ENCODE data around the gene OR2G2. TPM values are rescaled to one million over a fixed set of nuclear protein-coding genes. Genes with fewer than 3 reads are reported as not detected.

Gene OR2G2
- not detected for total RNA-seq

- no peaks in the 10 kb centered on the region for H3K36me3 ChIP-seq
- intact Hi-C loops (cut with DNase I): no loop called here
- no peaks in the 10 kb centered on the region for H3K9me3 ChIP-seq
- TF ChIP-seq CTCF (IDR thresholded peaks at IDR 0.05): no peak
- H3K4me1 ChIP-seq: no peaks in the 10 kb centered on the region
- no peak within 1 kb of the TSS for H3K4me3 ChIP-seq
- DNase-seq (ENCODE audit: low spot score in 2 of 2): no peak
- H3K27me3 ChIP-seq: no peaks in the 10 kb centered on the region
- H3K27ac ChIP-seq: no peak within 1 kb of the TSS
These were observed at the start of gene OR2G2 for GRCh38 chr1:247588060-247588459. OR2G2 (plus strand) TSS chr1:247588360; CDS start chr1:247588360, 0 bp downstream.

- DNase-seq (ENCODE audit: low spot score in 2 of 2): no peak
- no peak overlapping the region for H3K27ac ChIP-seq
- H3K27me3 ChIP-seq: no peaks in the 10 kb centered on the region
- TF ChIP-seq CTCF (IDR thresholded peaks at IDR 0.05): no peak
- intact Hi-C loops (cut with DNase I): no loop called here
- no peak overlapping the region for H3K4me3 ChIP-seq
- H3K36me3 ChIP-seq: no peaks in the 10 kb centered on the region
- no peaks in the 10 kb centered on the region for H3K9me3 ChIP-seq
- no peaks in the 10 kb centered on the region for H3K4me1 ChIP-seq
These were observed 49.6 kb upstream of the OR2G2 start for GRCh38 chr1:247538561-247538960.

DNA sequence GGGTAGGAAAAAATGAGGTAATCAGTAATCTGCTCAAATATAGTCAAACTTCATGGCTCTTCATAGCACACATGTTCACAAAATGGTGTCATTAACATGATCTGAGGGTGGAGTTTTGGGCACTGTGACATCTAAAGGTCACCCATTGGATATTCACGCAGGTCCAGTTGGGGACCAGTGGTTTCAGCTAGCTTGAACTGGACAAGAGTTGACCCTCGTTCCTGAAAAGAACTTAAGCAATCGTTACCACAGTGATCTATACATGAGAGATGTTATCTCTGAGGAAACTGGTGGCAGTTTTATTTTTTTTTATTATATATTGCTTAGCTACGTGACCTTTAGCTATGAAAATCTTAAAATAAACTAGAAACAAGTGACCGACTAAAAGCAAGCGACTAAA is 48.9 kb upstream of the OR2G2 start:
- no peaks in the 10 kb centered on the region for H3K36me3 ChIP-seq
- no peak overlapping the region for H3K27ac ChIP-seq
- H3K4me3 ChIP-seq: no peak overlapping the region
- no peaks in the 10 kb centered on the region for H3K9me3 ChIP-seq
- intact Hi-C loops (cut with DNase I): no loop called here
- DNase-seq (ENCODE audit: low spot score in 2 of 2): no peak
- no peaks in the 10 kb centered on the region for H3K4me1 ChIP-seq
- TF ChIP-seq CTCF (IDR thresholded peaks at IDR 0.05): no peak
- H3K27me3 ChIP-seq: no peaks in the 10 kb centered on the region

- no peaks in the 10 kb centered on the region for H3K4me1 ChIP-seq
- H3K4me3 ChIP-seq: no peak overlapping the region
- H3K9me3 ChIP-seq: no peaks in the 10 kb centered on the region
- no peak for TF ChIP-seq CTCF (IDR thresholded peaks at IDR 0.05)
- no peaks in the 10 kb centered on the region for H3K36me3 ChIP-seq
- H3K27ac ChIP-seq: no peak overlapping the region
- no peak for DNase-seq (ENCODE audit: low spot score in 2 of 2)
- no peaks in the 10 kb centered on the region for H3K27me3 ChIP-seq
- intact Hi-C loops (cut with DNase I): no loop called here
These were observed 47.6 kb upstream of the OR2G2 start for GRCh38 chr1:247540581-247540980.

DNA sequence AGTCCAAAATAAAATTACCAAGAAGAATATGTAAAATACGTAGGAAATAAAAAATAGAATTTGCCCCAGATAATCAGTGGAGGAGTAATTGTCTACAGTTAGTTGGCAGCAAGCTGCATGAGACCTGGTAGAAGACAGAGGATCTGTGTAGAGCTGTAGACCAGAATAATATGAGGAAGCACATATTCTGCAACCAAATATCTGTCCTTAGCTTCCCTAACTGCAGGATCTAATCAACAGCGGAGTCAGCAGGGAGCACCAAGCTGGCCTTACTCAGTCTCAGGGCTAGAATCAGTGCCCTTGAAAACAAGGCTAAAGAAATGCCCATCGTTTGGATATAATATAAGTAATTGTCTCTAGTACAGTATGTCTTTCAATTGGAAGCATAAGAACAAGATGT is 45.3 kb upstream of the OR2G2 start:
- no peaks in the 10 kb centered on the region for H3K36me3 ChIP-seq
- no peaks in the 10 kb centered on the region for H3K9me3 ChIP-seq
- no peaks in the 10 kb centered on the region for H3K27me3 ChIP-seq
- no peaks in the 10 kb centered on the region for H3K4me1 ChIP-seq
- H3K4me3 ChIP-seq: no peak overlapping the region
- H3K27ac ChIP-seq: no peak overlapping the region
- DNase-seq (ENCODE audit: low spot score in 2 of 2): no peak
- intact Hi-C loops (cut with DNase I): no loop called here
- TF ChIP-seq CTCF (IDR thresholded peaks at IDR 0.05): no peak

DNA sequence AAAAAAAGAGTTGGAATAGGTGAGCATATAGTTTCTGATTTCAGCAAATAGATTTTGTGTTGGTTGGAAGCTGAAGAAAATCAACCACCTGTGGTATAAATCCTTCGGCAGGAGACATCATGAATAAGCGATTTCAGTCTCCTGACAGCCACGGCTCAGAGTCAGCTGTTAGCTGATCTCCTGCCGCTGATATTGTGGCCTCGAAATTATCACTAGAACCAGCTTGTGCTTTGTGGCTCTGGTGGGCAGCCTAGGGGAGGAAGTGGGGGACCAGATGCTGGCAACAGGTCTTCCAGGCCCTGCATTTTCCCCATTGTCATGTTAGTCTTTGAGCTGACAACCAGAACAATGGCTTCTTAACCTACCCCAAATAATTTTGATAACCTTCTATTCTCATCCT is 40.1 kb upstream of the OR2G2 start:
- Histone ChIP-seq H3K9me3 (no peaks in the 10 kb centered on the region), H3K4me3 (no peak overlapping the region), H3K27ac (no peak overlapping the region), H3K4me1 (no peaks in the 10 kb centered on the region), H3K36me3 (no peaks in the 10 kb centered on the region), H3K27me3 (no peaks in the 10 kb centered on the region)
- DNase-seq (ENCODE audit: low spot score in 2 of 2): no peak
- intact Hi-C loops (cut with DNase I): no loop called here
- TF ChIP-seq CTCF (IDR thresholded peaks at IDR 0.05): no peak
